Limb (tissue), 2 donors: ENCODE results near the gene YJU2.
"Not testable (repeated sequence)": the region's sequence is repeated elsewhere in the genome, so short reads cannot be mapped to it uniquely, and the experiment has no call there.

ENCODE experiments used
- DNase-seq, 2 donors: peaks; one replicate each; pipeline ENCODE4 v3.0.0-alpha.2; 2016; ENCODE audit errors: extremely low spot score in 2 of 2

Gene YJU2

DNA sequence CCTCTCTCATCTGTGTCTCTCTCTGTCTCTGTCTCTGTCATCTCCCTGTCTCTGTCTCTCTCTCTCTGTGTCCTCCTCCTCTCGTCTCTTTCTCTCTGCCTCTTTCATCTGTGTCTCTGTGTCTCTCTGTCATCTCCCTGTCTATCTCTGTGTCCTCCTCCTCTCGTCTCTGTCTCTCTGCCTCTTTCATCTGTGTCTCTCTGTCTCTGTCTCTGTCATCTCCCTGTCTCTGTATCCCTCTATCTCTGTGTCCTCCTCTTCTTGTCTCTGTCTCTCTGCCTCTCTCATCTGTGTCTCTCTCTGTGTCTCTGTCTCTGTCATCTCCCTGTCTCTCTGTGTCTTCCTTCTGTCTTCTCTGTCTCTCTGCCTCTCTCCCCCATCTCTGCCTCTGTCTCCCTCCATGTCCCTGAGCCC lies 18.1 kb upstream of the YJU2 start:
- no peak for DNase-seq

DNA sequence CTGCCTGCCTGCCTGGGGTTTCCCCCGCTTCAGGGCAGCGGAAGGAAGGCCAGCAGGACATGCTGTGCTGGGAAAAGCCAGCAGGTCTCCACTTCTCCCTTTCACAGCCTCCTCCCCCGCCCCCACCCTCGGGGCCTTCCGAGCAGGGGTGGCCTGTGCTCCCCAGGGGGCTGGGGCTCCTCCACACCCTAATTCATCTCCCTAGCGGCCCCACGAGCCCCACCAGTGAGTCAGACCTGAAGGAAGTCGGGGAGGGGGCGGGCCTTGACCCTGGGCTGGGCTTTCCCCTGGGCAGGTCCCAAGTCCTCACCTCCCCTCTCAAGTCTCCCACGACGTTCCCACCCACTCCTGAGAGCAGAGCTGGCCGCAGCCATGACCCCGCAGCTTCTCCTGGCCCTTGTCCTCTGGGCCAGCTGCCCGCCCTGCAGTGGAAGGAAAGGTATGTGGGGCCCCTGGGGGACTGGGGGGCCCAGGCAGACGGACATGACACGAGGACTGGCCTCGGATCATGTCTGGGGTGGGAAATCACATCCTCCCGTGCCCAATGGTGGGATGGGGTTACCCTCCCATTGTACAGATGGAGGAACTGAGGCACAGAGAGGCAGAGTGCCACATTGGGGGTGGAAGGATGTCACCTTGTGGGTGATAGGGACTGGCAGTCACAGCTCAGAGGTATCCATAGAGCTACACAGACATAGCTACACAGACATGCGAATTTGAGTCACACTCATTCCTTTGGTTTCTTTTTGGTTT lies 17.5 kb upstream of the YJU2 start, which contains the start of gene EBI3:
Gene EBI3 (plus strand): TSS at position 345 of the 753 bp plus-strand sequence. CDS start 28 bp downstream, at position 373.
- no peak for DNase-seq

DNA sequence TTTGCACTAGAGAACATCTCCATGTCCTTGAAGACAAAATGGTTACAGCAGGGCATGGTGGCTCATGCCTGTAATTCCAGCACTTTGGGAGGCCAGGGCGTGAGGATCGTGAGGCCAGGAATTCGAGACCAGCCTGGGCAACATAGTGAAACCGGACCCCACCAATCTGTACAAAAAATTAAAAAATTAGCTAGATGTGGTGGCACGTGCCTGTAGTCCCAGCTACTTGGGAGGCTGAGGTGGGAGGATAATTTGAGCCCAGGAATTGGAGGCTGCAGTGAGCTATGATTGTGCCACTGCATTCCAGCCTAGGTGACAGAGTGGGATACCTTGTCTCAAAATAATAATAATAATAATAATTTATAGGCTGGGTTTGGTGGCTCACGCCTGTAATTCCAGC lies 16.6 kb upstream of the YJU2 start:
- DNase-seq, result not testable (repeated sequence)

DNA sequence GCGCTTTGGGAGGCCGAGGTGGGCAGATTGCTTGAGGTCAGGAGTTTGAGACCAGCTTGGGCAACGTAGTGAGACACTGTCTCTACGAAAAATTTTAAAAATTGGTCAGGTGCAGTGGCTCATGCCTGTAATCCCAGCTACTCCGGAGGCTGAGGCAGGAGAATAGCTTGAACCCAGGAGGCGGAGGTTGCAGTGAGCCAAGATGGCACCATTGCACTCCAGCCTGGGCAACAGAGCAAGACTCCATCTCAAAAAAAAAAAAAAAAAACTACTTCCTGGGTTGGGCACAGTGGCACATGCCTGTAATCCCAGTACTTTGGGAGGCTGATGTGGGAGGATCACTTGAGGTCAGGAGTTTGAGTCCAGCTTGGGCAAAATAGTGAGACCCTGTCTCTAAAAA lies 15.4 kb upstream of the YJU2 start:
- DNase-seq, result not testable (repeated sequence)

DNA sequence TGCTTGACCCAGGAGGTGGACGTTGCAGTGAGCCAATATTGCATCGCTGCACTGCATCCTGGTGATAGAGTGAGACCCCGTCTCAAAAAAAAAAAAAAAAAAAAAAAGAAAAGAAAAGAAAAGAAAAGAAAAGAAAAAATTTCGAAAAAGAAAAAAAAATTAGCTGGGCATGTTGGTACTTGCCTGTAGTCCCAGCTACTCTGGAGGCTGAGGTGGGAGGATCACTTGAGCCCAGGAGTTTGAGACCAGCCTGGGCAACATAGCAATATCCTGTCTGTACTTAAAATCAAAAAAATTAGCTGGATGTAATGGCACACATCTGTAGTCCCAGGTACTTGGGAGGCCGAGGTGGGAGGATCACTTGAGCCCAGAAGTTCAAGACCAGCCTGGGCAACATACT lies 14.7 kb upstream of the YJU2 start:
- DNase-seq, result not testable (repeated sequence)

DNA sequence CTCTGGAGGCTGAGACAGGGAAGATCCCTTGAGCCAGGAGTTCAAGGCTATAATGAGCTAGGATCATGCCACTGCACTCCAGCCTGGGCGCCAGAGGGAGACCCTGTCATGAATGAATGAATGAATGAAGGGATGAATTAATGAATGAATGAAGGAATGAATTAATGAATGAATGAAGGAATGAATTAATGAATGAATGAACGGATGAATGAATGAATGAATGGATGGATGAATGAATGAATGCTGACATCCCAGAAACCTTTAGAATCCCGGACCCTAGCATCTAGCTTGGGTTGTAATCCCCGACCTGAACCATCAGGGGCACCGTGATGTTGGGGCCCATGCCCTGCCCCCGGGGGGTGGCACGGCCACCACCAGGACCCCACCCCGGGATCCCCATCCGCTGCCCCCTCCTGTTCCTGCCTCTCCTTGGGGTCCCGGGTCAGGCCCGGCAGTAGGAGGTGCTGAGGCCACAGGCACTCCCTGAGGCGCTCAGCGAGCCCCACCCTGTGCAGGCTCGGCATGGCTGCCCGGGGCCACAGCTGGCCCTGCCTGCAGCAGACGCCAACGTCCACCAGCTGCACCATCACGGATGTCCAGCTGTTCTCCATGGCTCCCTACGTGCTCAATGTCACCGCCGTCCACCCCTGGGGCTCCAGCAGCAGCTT lies 14.1 kb upstream of the YJU2 start:
- no peak for DNase-seq

DNA sequence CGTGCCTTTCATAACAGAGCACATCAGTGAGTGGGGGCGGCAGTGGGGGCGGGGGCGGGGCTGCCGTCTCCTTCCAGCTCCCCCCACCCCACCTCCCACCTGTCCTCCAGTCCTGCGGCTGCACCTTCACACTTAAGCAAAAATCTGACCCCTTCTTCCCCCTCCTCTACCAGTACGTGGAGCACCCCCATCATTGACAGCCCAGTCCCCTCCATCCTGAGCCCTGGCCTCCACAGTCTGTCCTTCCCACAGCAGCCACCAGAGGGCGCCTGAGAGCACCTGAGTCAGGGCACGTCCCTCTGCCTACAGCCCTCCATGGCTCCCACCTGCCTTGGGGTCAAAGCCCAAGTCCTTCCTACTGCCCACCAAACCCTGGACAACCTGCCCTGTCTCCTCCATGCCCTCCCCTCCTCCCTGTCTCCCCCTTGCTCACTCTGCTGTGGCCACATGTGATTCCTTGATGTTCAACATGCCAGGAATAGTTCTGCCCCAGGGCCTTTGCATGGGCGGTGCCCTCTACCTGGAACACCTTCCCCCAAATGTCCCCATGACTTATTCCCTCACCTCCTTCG lies 13.5 kb upstream of the YJU2 start:
- peak in 1 of 2 donors; percentile 69 for DNase-seq

DNA sequence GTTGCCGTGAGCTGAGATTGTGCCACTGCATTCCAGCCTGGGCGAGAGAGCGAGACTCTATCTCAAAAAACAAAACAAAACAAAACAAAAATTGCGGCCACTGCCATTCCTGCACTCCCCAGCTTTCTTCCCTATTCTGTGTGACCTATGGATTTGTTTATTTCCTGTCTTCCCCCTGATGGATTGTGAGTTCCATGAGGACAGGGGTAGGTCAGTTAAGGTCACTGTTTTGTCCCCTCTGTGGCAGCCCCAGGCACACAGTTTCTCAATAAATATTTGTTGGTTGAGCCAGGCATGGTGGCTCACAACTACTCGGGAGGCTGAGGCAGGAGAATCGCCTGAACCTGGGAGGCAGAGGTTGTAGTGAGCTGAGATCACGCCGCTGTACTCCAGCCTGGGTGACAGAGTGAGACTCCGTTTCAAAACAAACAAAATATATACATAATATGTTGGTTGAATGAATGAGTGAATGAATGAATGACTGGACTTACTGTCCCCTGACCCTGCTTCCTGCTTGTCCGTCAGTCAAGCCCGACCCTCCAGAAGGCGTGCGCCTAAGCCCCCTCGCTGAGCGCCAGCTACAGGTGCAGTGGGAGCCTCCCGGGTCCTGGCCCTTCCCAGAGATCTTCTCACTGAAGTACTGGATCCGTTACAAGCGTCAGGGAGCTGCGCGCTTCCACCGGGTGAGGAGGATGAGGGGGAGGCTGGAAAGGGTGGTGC lies 12.6 kb upstream of the YJU2 start:
- DNase-seq, result no peak

DNA sequence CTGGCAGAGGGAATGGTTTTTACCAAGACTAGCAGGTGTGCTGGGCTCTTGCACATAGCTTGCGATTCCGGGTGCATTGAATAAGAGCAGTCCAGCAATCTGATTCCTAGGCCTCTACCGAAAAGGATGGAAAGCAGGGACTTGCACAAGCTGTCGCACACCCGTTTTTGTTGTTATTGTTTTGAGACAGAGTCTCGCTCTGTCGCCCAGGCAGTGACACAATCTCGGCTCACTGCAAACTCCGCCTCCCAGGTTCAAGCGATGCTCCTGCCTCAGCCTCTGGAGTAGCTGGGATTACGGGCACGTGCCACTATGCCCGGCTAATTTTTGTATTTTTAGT lies 12.0 kb upstream of the YJU2 start:
- no peak for DNase-seq

DNA sequence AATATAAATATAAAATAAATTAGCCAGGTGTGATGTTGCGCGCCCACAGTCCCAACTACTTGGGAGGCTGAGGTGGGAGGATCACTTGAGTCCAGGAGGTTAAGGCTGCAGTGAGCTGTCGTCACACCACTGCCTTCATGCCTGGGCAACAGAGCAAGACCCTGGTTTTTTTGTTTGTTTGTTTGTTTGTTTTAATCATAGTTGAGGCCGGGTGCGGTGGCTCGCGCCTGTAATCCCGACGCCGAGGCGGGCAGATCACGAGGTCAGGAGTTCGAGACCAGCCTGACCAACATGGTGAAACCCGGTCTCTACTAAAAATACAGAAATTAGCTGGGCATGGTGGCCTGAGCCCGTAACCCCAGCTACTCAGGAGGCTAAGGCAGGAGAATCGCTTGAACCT lies 9.4 kb upstream of the YJU2 start:
- not testable (repeated sequence) for DNase-seq

DNA sequence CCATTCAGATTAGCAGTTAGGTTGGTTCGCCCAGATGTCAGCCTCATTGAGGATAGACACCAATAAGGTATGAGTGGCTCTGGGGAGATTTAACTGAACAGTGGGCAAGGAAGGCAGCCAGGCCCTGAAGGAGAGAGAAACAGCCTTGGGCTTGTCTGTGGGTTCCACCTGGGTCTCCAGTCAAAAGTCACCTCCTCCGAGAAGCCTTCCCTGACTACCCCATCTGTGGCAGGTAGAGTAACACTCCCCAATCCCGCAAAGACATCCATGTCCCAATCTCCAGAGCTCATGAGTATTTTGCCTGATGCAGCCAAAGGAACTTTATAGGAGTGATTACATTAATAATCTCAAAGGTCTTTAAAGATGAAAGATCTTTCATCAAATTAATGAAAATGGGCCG lies 8.0 kb upstream of the YJU2 start:
- DNase-seq, result no peak

DNA sequence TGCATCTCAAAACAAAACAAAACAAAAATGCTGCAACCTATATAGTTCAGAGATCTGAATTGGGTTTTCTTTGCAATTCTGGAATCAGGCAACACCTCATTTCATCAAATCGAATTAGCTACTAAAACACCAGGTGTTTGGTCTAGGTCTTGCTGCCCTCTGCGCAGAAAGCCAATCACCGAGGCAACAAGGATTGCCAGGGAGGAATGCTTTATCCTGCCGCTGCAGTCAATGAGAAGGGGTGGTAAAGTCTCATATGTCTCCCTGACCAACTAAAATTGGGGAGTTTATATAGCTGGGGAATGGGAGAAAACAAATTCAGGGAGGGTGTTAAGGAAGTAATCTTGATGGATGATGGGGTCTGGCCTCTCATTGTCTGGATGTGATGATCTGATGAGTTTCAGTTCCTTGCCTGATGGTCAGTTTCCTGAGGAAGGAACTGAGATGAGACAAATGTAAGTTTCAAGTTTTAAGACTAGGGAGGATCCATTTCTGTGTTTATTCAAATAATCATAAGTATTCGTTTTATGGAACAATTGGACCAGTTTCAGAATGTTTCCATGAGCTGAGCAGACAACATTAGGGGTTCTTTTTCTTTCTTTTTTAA lies 5.0 kb upstream of the YJU2 start:
- no peak for DNase-seq

DNA sequence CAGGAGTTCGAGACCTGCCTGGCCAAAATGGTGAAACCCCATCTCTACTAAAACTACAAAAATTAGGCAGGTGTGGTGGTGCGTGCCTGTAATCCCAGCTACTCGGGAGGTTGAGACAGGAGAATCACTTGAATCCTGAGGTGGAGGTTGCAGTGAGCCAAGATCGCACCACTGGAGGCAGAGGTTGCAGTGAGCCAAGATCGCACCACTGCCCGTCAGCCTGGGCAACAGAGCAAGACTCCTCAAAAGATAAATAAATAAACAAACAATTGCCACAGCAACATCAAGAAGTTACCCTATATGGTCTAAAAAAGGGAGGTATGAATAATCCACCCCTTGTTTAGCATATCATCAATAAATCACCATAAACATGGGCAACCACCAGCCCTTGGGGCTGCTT lies 942 bp upstream of the YJU2 start:
- DNase-seq, result not testable (repeated sequence)

DNA sequence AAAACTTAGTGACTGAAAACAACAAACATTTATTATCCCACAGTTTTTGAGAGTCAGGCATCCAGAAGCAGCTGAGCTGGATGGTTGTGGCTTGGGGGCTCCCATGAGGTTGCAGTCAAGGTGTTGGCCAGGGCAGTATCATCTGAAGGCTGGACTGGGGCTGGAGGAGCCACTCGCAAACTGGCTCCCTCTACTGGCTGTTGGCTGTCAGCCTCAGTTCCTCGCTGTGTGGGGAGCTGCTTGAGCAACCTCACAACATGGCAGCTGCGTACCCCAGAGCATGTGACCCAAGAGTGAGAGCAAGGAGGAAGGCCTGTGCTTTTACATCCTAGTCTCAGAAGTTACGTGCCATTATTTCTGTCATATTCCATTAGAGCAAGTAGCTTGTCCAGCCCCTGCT lies 9.7 kb downstream of the YJU2 start:
- DNase-seq, result no peak

DNA sequence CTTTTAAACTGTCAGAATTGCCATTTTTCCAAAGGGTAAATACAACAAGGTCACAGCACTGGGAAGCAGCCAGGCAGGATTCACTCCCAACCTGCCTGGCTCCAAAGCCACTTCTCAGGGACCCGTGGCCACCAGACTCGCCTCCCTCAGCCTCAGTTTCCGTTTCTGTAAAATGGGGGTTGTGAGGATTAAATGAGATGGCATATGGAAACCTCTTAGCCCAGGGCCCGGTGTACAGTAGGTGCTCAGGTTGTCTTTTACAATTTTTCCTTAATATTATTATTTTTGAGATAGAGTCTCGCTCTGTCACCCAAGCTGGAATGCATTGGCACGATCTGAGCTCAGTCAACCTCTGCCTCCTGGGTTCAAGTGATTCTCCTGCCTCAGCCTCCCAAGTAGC lies 10.1 kb downstream of the YJU2 start:
- no peak for DNase-seq

DNA sequence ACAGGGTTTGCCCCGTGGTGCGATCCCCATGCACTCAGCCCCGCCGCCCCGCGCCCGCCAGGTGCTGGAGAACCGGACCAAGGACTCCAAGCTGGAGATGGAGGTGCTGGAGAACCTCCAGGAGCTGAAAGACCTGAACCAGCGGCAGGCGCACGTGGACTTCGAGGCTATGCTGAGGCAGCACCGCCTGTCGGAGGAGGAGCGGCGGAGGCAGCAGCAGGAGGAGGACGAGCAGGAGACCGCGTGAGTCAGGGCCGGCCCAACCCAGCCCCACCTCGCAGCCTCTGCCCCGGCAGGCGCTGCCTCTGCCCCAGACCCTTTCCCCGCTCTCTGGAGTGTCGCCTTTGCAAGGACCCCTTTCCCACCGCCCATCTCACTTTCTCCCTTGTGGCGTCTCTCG lies 11.3 kb downstream of the YJU2 start:
- no peak for DNase-seq

DNA sequence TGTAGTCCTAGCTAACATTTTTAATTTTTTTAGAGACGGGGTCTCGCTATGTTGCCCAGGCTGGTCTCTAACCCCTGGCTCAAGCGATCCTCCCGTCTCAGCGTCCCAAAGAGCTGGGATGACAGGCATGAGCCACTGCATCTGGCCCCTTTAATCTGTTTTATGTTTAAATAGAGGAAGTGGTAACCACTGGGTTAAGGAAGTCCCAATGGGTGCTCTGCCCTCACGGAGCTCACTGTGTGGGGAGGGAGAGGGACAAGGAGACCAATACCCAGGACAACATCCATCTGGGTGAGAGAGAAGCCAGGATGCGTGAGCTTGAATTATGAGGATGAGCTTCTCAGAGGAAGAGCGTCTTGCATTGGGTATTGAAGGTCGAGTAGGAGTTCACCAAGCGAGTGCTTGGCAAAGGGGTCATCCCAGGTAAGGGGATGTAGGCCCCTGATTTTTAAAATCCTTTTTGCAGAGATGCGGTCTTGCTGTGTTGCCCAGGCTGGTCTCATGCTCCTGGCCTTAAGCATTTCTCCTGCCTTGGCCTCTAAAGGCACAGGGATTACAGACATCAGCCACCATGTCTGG lies 13.8 kb downstream of the YJU2 start:
- DNase-seq, result no peak

DNA sequence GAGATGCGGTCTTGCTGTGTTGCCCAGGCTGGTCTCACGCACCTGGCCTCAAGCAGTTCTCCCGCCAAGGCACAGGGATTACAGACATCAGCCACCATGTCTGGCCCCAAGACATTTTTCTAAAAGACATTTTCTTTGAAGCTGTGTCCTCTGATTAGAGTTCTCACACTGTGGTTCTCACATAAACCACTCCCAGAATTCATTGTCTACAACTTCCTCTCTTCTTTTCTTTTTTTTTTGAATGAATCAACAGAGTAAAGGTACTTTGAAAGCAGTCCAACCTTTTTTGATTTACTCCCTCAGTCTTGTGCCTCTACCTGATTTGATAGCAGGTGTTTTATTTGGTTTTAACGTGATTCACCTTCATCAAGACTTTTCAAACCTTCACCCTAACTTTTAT lies 17.9 kb downstream of the YJU2 start:
- no peak for DNase-seq

DNA sequence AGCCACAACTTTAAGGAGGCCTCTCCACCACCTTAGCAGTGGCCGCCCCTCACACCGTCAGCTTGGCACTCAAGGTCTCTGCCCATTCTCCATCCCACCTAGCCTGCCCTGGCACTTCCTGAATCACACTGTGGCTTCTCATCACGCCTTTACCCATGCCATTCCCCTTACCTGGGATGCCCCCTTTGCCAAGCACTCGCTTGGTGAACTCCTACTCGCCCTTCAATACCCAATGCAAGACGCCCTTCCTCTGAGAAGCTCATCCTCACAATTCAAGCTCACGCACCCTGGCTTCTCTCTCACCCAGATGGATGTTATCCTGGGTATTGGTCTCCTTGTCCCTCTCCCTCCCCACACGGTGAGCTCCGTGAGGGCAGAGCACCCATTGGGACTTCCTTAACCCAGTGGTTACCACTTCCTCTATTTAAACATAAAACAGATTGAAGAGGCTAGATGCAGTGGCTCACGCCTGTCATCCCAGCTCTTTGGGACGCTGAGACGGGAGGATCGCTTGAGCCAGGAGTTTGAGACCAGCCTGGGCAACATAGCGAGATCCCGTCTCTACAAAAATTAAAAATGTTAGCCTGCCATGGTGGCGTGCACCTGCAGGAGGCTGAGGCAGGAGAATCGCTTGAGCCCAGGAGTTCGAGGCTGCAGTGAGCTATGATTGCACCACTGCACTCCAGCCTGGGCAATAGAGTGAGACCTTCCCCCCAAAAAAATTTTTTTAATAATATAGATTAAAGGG lies 19.5 kb downstream of the YJU2 start:
- no peak for DNase-seq

DNA sequence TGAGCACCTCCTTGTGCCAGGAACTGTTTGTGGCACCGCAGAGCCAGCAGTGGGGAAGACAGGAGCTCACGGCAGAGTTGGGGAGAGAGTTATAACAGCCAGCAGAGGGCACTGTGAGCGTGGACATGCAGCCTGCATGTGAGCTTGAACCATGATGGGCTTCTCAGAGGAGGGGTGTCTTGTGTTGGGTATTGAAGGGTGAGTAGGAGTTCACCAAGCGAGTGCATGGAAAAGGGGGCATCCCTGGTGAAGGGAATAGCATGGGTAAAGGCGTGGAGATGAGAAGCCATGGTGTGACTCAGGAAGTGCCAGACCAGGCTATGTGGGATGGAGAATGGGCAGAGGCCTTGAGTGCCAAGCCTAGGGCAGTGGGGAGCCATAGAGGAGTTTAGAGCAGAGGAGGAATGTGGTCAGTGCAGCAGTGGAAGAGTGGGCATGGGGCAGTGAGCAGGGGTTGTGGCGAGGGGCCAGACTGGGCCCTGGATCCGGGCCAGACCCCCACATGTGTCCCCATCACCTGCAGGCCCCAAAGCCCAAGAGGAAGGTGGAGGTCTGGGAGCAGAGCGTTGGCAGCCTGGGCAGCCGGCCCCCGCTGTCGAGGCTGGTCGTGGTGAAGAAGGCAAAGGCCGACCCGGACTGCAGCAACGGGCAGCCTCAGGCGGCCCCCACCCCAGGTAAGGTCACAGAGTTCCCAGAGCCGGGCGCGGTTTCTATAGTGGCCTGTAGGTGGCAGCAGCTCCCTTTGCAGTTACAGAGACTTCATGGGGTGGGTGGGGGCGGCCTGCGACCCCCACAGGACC lies 20.4 kb downstream of the YJU2 start:
- peak; percentile 30 to 72 for DNase-seq
